Inflammatory macrophage treated with lipopolysaccharide for 1 hour (primary cell): Measurements from ENCODE around the gene ARHGAP32.
"Not testable (repeated sequence)": the region's sequence is repeated elsewhere in the genome, so short reads cannot be mapped to it uniquely, and the experiment has no call there.

ENCODE experiments used
- DNase-seq, 2 donors: peaks; one replicate each; pipeline ENCODE4 v3.0.0-alpha.2; 2020 to 2022

The ARHGAP32 gene

DNA sequence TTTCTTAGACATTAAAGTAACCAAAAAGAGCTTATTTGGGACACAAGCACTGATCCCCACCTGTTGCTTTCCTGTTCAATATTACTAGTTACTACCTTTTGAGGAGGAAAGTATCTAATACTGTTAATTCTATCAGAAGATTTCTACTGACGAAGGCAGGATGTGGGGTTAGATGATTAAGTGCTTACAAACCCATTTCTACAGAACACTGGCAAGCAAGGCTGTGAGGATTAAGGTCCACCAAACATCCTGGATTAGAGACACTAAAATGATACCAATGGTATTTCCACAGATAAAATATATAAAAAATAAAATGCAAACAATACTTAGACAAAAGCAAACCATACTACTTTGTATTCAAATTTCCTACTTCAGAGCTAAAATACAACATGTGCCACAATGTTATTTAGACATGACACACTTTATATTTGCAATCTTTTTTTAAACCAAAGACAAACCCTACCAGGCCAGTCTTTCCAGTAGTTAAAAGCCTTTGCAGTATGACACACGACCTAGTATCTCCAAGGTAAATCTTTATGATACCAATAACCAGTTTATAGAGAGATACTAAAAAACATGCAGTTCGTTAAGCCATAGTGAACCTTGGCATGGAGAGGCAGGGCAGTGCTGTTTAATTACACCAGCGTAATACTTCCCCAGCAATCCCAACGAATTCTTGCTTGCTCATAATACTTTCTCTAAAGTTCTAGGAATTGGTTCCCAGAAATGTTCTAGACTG lies 178.2 kb downstream of the ARHGAP32 start:
- no peak for DNase-seq

DNA sequence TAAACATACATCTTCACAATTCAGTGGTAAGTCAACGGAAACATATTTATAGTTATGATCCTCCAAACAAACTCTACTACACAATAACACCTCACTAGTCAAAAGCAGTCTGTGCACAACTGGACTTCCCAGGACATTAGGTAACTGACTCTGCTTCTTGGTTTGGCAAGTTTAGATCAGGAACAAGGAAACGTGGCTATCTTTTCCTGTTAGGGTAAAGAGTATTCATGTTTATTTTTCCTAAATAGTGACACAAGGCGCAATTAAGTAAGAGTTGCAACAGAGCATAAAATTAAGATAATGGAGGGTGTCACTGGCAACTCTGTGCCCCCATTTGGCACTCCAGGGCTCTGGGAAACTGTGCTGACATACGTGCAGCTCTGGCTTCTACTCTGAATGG lies 179.2 kb downstream of the ARHGAP32 start:
- DNase-seq = no peak

DNA sequence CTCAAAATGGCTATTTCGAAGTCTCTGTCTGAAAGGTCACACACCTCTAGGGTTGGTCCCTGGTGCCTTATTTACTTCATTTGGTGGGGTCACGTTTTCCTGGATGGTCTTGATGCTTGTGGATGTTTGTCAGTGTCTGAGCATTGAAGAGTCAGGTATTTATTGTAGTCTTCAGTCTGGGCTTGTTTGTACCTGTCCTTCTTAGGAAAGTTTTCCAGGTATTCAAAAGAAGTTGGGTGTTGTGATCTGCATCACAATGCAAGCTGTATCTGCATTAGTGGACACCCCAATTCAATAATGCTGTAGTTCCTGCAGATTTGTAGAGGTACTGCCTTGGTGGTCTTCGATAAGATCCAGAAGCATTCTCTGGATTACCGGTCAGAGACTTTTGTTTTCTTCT lies 186.0 kb downstream of the ARHGAP32 start:
- no peak for DNase-seq

DNA sequence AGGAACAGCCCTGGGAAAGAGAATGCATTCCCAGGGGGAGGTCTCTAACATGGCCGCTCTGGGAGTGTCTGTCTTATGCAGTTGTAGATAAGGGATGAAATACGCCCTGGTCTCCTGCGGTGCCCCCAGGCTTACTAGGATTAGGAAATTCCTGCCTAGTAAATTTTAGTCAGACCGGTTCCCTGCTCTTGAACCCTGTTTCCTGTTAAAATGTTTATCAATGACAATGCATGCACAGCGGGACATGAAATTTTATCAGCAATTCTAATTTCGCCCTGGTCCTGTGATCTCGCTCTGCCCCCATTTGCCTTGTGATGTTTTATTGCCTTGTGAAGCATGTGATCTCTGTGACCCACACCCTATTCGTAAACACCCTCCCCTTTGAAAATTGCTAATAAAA lies 193.0 kb downstream of the ARHGAP32 start:
- DNase-seq = not testable (repeated sequence)

DNA sequence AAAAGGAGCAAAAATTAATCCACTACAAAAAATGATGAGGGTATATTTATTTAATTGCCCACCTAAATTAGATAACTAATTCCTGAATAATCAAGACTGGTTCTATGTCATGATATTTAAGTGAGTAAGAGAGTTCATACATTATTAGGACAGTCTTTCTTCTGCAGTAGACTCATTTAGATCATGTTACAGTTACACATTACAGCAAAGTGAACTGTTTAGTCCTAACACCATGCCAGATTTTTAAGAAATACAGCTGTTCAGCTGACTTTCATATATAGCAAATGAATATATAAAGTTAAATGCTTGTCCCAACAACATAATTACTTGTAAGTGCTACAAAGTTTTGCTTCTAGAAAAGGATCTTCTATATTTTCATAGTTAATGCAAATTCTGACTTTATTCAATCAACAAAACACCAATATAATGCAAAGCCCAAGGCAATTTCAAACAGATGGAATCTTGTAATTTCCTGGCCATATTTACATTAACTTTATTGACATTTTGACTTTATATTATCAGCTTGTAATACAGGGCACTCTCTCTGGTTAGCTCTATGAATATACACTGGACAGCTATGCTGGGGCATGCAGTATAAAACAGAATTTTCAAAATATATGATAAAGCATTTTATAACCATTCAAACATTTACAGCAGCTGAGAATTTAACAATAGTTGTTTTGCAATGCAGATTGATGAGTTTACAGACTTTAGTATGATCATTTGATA lies 203.7 kb downstream of the ARHGAP32 start:
- DNase-seq = no peak

DNA sequence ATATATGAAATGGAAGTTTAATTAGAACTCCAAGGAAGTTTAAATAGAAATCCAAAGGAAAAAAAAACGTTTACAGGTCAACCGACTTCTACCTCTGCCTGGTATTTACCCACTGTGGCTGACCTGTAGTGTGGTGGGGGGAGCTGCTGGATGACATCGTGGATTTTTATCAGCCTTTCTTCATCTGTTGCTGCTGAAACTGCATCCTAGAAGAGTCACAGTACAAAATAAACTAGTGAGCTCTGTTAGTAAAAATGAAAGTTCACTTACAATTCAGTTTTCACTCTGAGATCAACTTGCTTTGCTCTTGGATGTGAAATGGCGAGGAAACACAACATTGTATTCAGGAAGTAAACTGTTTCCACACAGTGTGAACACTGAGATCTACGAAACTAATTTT lies 206.2 kb downstream of the ARHGAP32 start:
- DNase-seq = no peak

DNA sequence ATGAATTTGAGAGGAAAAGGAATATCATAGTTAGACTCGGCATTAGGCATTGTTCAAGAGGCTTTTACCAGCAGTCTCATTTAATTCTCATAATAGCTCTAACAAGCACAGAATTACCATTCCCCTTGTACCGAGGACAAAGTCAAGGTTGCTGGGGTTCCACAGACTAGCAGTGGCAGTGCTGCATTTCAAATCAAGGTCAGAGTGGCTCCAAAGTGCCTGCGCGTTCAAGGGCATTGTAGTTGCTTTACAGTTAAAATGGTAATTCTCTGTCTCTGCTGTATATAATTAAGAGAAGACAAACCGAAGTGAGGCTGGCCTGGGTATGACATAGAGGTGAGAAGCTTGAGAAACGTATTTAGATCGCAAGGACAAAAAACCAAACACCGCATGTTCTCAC lies 209.1 kb downstream of the ARHGAP32 start:
- DNase-seq = no peak

DNA sequence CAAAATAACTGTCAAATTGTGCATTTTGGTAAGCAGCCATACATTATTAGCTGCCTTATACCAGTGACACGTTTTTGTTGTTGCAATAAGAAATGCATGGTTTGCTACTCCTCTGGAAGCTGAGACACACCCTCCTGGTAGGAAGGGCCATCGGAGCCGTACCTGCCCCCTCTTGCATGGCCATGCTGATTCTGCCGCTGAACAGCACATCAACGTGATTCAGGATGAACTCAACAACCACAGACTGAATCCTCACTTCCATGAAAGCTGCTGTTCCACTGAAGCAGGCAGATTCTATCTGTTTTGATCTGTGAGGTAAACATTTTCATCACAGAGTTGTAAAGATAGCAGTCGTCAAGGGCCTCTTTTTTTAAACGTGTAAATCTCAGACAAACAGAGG lies 210.9 kb downstream of the ARHGAP32 start:
- no peak for DNase-seq

DNA sequence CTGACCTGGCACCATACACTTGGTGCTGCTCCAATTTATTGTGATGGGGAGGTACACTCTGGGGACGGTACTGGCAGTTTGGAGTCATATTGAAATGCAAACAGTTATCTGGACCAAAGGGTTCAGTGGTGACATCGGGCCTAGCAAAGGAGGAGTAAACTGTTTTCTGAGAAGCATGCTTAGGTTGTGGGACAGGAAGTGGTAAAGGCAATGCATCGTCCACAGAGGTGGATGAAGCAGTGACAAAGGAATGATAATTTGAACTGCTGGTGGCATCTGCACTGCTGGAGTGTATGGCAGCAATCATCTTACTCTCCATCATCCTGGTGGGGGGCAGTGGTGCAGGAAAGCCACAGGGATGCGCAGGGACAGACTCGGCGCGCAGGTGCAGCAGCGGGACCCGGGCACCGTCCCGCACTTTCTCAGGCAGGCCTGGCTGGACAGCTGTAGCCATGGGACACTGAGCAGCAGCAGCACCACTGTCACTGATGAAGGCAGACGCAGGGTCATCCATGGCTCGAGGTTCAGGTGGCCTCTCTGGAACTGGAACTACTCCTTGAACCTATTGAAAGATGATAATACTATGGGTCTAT lies 221.4 kb downstream of the ARHGAP32 start:
- no peak for DNase-seq

DNA sequence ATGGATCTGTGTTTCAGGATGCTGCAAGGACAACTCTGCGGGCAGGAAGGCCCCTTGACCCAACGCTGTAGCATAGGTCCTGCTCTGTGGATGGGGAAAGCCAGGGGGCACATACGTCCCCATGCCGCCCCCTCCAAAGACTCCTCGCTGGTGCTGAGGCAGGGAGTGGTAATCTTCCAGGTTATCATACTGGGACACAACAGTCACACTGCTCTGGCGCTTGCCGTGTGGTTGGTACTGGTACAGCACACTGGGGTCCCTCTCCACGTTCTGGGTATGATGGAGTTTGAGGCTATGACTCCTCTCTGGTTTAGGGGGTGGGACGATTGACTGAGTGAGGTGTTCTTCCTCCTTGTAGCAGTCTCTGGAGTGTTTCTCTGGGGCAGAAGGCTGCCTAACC lies 223.2 kb downstream of the ARHGAP32 start:
- DNase-seq = no peak

DNA sequence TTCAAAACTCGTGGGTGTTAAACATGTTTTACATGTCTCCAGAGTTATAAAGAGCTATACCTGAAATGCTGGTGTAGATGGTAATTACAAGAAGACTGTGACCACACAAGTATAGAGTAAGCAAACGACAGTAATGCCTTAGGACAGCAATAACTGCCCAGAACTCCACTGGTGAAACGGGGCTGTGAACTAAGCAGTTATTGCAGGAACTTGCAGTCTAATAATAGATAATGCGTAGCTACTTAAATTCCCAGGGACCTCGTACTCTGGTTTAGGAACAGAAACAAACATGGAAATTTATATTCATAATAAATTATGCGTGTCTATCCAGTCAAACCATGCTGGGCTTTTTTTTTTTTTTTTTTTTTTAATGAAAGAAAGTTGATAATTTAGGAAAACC lies 224.5 kb downstream of the ARHGAP32 start:
- DNase-seq = no peak

DNA sequence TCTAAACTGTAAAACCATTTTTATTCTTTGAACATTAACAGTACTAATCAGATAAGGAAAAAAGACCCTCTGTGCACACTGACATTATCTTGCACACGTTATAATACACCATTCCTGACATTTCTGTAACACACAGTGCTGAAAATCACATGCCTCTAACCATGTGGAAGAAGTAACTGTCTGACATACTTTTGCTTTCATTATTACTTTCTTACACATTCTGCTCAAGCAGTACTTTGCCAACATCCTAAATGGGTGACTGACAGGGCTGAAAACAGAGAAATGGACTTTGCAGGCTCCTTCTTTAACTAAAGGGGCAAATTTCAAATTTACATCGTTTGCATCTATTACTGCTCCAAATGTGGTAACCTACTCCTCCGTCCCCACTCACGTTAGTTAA lies 226.6 kb downstream of the ARHGAP32 start:
- peak; percentile 10 to 48 for DNase-seq

DNA sequence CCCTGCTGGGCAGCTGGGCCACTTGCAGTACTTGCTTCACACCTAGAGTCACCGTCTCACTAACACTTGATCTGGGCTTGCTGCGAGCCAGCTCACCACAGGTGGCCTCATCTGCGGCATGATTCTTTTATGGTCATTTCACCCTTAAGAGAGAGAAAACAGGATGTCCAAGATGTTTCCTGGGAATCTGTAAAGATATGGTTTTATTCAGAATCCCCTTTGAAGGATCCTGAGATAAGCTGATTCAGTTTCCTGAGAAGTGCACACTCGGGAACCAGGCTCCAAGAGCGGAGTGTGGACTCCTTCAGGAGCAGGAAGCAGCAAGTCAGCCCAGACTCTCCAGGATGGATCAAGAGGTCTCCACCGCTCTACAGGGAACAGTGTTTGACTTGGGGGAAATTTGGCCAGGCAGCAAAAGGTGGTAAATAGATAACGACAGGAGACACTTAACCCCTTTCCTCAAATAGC lies 227.6 kb downstream of the ARHGAP32 start:
- no peak for DNase-seq

DNA sequence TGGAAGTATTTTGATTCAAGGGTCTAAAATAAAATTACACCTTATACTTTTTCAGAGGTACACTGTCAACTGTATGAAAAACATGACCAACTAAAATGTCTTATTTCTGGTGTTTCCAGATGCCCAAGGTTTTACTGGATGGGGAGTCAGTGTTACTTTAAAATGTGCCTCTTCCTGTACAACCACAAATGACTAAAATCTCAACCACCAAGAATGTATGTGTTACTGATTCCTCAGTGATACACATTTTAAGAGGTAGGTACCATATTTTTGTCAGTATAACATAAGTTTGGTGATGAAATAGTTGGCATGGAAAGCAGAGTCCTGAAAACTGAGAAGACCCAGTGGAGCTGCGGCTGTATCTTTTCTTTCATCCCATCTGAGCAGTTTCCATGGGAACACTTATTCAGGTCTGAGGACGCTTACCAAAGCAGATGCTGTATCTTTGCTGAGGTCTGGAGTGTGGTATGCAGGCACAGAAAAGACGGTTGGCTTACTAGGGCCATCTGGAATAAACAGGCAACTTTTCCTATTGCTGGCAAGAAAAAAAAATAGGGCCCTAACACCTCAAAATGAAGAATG lies 228.3 kb downstream of the ARHGAP32 start:
- no peak for DNase-seq

DNA sequence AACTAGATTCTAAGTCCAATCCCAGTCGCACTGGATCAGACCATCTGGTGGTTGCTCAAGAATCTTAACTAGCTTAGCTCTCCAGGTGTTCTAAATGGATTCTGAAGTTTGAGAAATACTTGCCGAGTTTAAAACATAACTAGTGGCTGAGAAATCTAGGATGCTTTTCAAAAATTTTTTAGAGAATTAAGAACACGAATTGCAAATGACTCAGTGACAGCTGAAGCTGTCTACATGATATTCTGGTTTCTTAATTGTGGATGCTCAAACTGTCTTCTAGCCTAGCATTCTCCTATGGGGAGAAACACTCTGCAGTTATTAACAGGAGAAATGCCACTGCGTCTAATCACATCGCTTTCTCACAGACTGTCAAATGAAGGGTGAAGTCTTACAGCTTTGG lies 229.2 kb downstream of the ARHGAP32 start:
- no peak for DNase-seq

DNA sequence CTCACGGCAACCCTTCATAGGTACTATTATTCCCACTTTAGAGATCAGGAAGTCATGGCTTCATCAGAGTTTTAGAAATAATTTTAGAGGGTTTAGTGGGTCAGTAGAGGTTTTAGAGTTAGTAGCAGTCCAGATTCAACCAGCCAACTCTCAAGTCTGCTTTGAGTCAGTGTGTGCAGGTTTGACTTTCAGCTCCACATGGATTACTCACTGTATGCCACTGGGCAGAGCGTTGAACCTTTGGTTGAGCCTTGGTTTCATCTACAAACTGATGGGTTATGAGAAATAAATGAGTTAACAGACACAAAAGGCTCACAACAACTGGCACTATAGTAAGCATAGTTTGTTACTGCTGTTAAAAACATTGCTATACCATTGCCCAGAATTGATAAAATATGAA lies 230.5 kb downstream of the ARHGAP32 start:
- DNase-seq = no peak

DNA sequence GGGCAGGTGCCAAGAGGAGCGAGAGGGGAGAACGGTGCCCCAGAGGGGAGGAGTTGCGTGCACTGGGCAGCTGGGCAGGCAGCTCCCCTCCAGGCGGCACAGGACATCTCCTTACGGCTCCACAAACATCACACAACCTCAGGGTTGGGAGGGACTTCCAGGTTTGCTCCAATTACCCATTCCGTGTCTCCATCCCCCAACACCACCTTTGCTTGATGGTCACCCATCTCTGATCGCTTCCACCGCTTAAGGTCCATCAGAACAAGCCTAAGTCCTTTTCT lies 235.0 kb downstream of the ARHGAP32 start:
- DNase-seq = no peak

DNA sequence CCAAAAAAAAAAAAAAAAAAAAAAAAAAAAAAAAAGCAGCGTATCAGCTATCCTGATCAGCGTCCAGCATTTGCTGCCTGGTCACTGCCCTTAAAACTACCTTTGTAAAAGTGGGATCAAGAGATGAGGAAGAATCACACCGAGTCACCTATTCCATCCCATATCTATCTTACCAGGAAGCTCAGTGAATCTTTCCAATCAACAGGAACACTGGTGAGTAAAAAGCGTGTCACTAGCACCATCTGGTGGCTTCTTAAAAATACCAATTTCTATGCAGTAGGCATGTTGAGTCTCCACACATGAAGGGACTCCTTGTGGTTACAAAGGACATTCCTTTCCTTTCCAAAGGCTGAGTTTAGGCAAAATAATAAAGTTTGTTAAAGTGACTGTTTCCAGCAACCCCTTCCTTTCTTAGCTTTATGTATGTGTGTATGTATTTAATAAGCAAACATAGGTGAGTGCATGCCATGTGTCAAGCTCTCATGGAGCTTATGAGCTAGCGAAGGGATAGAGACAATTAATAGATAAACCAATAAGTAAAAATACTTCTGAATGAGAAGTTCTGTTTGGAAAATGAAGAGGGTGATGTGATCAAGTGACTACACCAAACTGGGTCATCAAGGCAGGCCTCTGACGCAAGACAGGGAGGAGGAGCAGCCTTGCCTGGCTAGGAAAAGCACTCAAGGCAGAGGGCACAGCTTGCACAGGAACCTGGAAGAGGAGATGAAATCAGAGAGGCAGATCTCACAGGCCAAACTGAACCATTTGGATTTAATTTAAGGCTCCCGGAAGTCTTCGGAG lies 235.5 kb downstream of the ARHGAP32 start:
- peak; percentile 66 to 91 for DNase-seq

DNA sequence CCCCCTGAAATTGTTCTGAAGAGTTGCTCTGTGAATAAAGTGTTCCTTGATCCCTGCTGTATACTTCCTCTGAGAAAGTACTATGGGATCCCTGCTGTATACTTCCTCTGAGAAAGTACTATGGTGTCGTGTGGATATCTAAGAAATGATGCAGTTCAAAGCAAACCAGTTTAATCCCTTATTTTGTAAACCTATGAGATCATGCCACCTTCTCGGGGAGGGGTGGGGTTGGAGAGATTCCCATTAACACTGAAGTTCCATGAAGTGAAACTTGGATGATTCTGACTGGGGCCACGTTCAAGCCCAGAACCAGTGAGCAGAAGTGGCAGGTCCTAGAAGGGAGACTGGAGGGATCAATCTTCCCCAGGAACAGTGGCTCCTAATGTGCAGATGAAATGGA lies 236.5 kb downstream of the ARHGAP32 start:
- peak; percentile 4 to 37 for DNase-seq

DNA sequence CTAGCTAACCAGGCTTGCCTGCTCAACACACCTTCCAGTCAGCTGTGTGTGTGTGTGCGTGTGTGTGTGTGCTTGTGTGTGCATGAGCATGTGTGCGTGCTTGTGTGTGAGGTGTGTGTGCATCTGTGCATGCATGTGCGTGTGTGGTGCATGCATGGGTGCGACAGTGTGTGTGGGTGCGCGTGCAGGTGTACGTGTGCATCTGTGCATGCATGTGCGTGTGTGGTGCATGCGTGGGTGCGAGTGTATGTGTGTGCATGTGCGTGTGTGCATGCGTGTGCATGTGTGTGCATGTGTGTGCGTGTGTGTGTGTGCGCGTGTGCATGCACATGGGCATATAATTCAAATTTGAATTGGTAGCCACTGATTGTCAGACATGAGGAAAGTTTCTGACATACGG lies 239.0 kb downstream of the ARHGAP32 start:
- no peak for DNase-seq

DNA sequence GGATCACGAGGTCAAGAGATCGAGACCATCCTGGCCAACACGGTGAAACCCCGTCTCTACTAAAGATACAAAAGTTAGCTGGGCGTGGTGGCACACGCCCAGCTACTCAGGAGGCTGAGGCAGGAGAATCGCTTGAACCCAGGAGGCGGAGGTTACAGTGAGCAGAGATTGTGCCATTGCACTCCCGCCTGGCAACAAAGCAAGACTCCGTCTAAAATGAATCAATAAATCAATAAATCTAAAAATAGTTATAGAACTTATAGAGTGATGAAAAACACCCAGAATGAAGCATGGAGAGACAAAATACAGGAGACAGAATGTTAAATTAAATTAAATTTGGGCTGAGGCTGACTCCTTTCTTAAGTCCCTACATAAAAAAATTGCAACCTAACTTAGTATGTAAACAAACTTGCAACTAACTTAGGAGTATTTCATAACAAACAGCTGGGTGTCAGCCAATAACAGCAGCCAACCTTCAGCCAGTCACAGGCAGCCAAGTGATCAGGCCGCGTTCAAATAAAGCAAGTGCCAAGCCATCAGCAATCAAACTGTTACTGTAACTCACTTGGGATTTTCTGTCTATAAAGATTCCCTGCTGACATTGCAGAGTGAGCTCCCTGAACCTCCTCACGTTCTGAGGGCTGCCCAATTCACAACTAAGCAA lies 242.2 kb downstream of the ARHGAP32 start:
- no peak for DNase-seq

DNA sequence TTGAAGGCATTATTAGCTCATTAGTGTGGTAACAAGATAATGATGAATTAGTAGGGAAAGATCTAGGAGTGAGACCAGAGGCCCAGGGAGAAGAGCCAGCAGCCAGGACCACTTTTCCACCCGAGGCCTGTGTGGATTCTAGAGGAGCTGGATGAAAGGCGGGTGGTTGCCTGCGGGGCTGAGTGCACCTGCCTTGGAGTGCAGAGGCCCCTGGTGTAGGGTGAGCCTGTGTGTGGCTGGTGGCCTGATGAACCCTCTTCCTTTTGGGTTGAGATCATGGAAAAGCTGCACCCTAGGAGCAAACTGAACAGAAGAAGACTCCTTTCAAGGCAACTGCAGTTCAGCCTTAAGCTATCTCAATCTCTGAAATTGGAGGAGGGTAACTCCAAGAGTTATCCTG lies 243.5 kb downstream of the ARHGAP32 start:
- no peak for DNase-seq

DNA sequence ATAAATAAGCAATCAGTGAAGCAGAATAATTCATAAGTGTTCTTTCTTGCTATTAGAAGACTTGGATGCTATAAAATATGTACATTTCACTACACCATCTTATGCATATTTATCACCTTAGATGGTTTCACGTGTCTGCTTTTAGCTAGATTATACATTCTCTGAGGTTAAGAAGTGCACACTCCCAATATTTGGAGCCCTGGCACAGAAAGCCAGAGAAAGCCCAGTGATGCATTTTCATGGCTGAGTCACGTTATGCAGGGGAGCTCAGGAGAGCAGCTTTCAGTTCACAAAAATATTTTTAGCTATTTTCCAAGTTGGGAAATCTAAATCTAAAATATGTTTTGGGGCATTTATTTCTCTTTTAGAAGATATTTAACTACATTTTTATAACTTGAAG lies 244.4 kb downstream of the ARHGAP32 start:
- no peak for DNase-seq
